WERI-Rb-1 (cell line): ENCODE results near the gene ZG16B.
A peak's percentile ranks its signal among the peaks of the same experiment; 100 is the strongest.

ENCODE experiments used
- DNase-seq: peaks from one replicate; pipeline ENCODE4 v3.0.0-alpha.2; 2020
- H3K27ac ChIP-seq: fragments of 250-450 bp; sonication (Bioruptor Pico); 2 replicates; pipeline ENCODE4 v1.5.1; 2020; ENCODE audit warnings: mild to moderate bottlenecking, moderate library complexity
- H3K27me3 ChIP-seq: fragments of 250-450 bp; sonication (Bioruptor Pico); 2 replicates; pipeline ENCODE4 v1.5.1; 2021; ENCODE audit warnings: mild to moderate bottlenecking, low read depth, moderate library complexity; ENCODE audit not compliant: insufficient read depth, severe bottlenecking
- H3K36me3 ChIP-seq: fragments of 250-450 bp; sonication (Bioruptor Pico); 2 replicates; pipeline ENCODE4 v1.5.1; 2020; ENCODE audit warnings: mild to moderate bottlenecking, moderate library complexity
- H3K4me3 ChIP-seq: 2 replicates; pipeline ENCODE4 v1.5.1; 2011; ENCODE audit warnings: low read depth, mild to moderate bottlenecking, control low read depth, low read length
- H3K9me3 ChIP-seq: fragments of 250-450 bp; sonication (Bioruptor Pico); 2 replicates; pipeline ENCODE4 v1.5.1; 2021; ENCODE audit warnings: mild to moderate bottlenecking, moderate library complexity; ENCODE audit not compliant: severe bottlenecking
- CTCF ChIP-seq: IDR thresholded peaks from 2 replicates; pipeline ENCODE4 v1.5.1; 2011; ENCODE audit warnings: low read depth, mild to moderate bottlenecking, control low read depth, inconsistent platforms, low read length

The ZG16B gene

GRCh38 chr16:2874912-2875362 is 44.8 kb downstream of the ZG16B start:
- peak; percentile 72 for DNase-seq
- Histone ChIP-seq H3K4me3 (peak overlapping the region; percentile 27; the same call in 1 of the 2 replicates), H3K9me3 (peaks cover 2% of the 10 kb centered on the region), H3K27ac (peak overlapping the region; percentile 35; the same call in 1 of the 2 replicates), H3K27me3 (no peaks in the 10 kb centered on the region), H3K36me3 (no peaks in the 10 kb centered on the region)
- peak; percentile 93 for TF ChIP-seq CTCF

- DNase-seq = no peak
- TF ChIP-seq CTCF = no peak
- peaks cover 5% of the 10 kb centered on the region for H3K9me3 ChIP-seq
- H3K27me3 ChIP-seq = no peaks in the 10 kb centered on the region
- no peak overlapping the region for H3K4me3 ChIP-seq
- H3K27ac ChIP-seq = no peak overlapping the region
- no peaks in the 10 kb centered on the region for H3K36me3 ChIP-seq
Measured at GRCh38 chr16:2879854-2880508, 49.9 kb downstream of the ZG16B start.
